Measurements from ENCODE around the gene CYP3A5. TPM values are rescaled to one million over a fixed set of nuclear protein-coding genes. Genes with fewer than 3 reads are reported as not detected.

CYP3A5 gene
- total and polyA plus RNA-seq, 2 of the 13 experiments (the other 11 are each of a cell fraction or from before 2014, with no cell fraction given) = 5.7 to 9.3 TPM

GRCh38 chr7:99677648-99678045 lies 2.1 kb downstream of the CYP3A5 start (continued):
- TF ChIP-seq, protein P1, sequence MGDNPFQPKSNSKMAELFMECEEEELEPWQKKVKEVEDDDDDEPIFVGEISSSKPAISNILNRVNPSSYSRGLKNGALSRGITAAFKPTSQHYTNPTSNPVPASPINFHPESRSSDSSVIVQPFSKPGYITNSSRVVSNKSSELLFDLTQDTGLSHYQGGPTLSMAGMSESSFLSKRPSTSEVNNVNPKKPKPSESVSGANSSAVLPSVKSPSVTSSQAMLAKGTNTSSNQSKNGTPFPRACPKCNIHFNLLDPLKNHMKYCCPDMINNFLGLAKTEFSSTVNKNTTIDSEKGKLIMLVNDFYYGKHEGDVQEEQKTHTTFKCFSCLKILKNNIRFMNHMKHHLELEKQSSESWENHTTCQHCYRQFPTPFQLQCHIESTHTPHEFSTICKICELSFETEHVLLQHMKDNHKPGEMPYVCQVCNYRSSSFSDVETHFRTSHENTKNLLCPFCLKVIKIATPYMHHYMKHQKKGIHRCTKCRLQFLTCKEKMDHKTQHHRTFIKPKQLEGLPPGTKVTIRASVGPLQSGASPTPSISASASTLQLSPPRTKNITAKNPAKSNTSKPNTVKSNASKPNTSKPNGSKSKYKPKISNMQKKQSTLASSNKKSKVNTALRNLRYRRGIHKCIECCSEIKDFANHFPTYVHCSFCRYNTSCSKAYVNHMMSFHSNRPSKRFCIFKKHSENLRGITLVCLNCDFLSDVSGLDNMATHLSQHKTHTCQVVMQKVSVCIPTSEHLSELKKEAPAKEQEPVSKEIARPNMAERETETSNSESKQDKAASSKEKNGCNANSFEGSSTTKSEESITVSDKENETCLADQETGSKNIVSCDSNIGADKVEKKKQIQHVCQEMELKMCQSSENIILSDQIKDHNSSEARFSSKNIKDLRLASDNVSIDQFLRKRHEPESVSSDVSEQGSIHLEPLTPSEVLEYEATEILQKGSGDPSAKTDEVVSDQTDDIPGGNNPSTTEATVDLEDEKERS (CRISPR knock-in tag; IDR thresholded peaks at IDR 0.05) = peak; percentile 70; the same call in 1 of the 2 replicates
- TF ChIP-seq ZNF747 (CRISPR knock-in tag; IDR thresholded peaks at IDR 0.05; ENCODE audit: borderline replicate concordance) (no peak), MEIS1 (CRISPR knock-in tag; IDR thresholded peaks at IDR 0.05; ENCODE audit: borderline replicate concordance) (peak; percentile 97; the same call in 1 of the 2 replicates), ETS1 (CRISPR knock-in tag; IDR thresholded peaks at IDR 0.05) (no peak), POLR2AphosphoS2 (IDR thresholded peaks at IDR 0.05; ENCODE audit: low read depth, low read length) (no peak), ZNF337 (CRISPR knock-in tag; IDR thresholded peaks at IDR 0.05; ENCODE audit: borderline replicate concordance, low read depth) (no peak), ZNF547 (CRISPR knock-in tag; IDR thresholded peaks at IDR 0.05) (no peak), ZBTB7A (CRISPR knock-in tag; IDR thresholded peaks at IDR 0.05) (no peak), MAFF (IDR thresholded peaks at IDR 0.05; ENCODE audit: low read depth, low read length) (no peak), SNAI1 (CRISPR knock-in tag; IDR thresholded peaks at IDR 0.05; ENCODE audit: borderline replicate concordance) (no peak), TBX3 (IDR thresholded peaks at IDR 0.05; ENCODE audit: borderline replicate concordance) (no peak; the same call in 1 of the 2 replicates), ZNF724P (CRISPR knock-in tag; IDR thresholded peaks at IDR 0.05; ENCODE audit: borderline replicate concordance) (no peak; the same call in 1 of the 2 replicates)
- TF ChIP-seq, protein P2, sequence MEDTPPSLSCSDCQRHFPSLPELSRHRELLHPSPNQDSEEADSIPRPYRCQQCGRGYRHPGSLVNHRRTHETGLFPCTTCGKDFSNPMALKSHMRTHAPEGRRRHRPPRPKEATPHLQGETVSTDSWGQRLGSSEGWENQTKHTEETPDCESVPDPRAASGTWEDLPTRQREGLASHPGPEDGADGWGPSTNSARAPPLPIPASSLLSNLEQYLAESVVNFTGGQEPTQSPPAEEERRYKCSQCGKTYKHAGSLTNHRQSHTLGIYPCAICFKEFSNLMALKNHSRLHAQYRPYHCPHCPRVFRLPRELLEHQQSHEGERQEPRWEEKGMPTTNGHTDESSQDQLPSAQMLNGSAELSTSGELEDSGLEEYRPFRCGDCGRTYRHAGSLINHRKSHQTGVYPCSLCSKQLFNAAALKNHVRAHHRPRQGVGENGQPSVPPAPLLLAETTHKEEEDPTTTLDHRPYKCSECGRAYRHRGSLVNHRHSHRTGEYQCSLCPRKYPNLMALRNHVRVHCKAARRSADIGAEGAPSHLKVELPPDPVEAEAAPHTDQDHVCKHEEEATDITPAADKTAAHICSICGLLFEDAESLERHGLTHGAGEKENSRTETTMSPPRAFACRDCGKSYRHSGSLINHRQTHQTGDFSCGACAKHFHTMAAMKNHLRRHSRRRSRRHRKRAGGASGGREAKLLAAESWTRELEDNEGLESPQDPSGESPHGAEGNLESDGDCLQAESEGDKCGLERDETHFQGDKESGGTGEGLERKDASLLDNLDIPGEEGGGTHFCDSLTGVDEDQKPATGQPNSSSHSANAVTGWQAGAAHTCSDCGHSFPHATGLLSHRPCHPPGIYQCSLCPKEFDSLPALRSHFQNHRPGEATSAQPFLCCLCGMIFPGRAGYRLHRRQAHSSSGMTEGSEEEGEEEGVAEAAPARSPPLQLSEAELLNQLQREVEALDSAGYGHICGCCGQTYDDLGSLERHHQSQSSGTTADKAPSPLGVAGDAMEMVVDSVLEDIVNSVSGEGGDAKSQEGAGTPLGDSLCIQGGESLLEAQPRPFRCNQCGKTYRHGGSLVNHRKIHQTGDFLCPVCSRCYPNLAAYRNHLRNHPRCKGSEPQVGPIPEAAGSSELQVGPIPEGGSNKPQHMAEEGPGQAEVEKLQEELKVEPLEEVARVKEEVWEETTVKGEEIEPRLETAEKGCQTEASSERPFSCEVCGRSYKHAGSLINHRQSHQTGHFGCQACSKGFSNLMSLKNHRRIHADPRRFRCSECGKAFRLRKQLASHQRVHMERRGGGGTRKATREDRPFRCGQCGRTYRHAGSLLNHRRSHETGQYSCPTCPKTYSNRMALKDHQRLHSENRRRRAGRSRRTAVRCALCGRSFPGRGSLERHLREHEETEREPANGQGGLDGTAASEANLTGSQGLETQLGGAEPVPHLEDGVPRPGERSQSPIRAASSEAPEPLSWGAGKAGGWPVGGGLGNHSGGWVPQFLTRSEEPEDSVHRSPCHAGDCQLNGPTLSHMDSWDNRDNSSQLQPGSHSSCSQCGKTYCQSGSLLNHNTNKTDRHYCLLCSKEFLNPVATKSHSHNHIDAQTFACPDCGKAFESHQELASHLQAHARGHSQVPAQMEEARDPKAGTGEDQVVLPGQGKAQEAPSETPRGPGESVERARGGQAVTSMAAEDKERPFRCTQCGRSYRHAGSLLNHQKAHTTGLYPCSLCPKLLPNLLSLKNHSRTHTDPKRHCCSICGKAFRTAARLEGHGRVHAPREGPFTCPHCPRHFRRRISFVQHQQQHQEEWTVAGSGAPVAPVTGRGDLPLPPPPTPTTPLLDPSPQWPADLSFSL (CRISPR knock-in tag; IDR thresholded peaks at IDR 0.05) = no peak
- TF ChIP-seq, protein P3, sequence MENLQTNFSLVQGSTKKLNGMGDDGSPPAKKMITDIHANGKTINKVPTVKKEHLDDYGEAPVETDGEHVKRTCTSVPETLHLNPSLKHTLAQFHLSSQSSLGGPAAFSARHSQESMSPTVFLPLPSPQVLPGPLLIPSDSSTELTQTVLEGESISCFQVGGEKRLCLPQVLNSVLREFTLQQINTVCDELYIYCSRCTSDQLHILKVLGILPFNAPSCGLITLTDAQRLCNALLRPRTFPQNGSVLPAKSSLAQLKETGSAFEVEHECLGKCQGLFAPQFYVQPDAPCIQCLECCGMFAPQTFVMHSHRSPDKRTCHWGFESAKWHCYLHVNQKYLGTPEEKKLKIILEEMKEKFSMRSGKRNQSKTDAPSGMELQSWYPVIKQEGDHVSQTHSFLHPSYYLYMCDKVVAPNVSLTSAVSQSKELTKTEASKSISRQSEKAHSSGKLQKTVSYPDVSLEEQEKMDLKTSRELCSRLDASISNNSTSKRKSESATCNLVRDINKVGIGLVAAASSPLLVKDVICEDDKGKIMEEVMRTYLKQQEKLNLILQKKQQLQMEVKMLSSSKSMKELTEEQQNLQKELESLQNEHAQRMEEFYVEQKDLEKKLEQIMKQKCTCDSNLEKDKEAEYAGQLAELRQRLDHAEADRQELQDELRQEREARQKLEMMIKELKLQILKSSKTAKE (CRISPR knock-in tag; IDR thresholded peaks at IDR 0.05; ENCODE audit: borderline replicate concordance) = peak; percentile 71

Measured in HepG2 (cell line).